PC-3 (cell line): ENCODE results near the gene ARV1. TPM values are rescaled to one million over a fixed set of nuclear protein-coding genes. Genes with fewer than 3 reads are reported as not detected.
A peak's percentile ranks its signal among the peaks of the same experiment; 100 is the strongest.

Experiments
- ATAC-seq: fragments of 200-7000 bp; cut with Tn5 transposase; 2 replicates; pipeline ENCODE4 v1.9.1; 2020; ENCODE audit warnings: mild to moderate bottlenecking, moderate library complexity
- Bru-seq: library from RNA; stranded (reverse); fragments of 400-500 nt; gene quantifications from one replicate; lab custom pipeline; 2021; lab: Mats Ljungman, UMichigan
- BruChase-seq, 2 experiments: library from RNA; stranded (reverse); fragments of 400-500 nt; gene quantifications; one replicate each; lab custom pipeline; 2021; lab: Mats Ljungman, UMichigan
- BruUV-seq: library from RNA; stranded (reverse); fragments of 400-500 nt; replicated peaks from 2 replicates; lab custom pipeline; 2021; lab: Mats Ljungman, UMichigan
- CTCF ChIA-PET: fragments of 300-600 bp; sonication (Branson Sonifier 250); formaldehyde crosslinking; loops from one replicate; lab custom pipeline; 2022; ENCODE audit warnings: antibody characterized with exemption; lab: Charles Lee
- POLR2A ChIA-PET: fragments of 300-600 bp; sonication (Branson Sonifier 250); formaldehyde crosslinking; loops from one replicate; lab custom pipeline; 2022; ENCODE audit warnings: antibody characterized with exemption; ENCODE audit not compliant: unreplicated experiment; lab: Charles Lee
- DNase-seq: peaks from one replicate; pipeline ENCODE4 v3.0.0-alpha.2; 2015
- H2AFZ ChIP-seq: fragments of 300-600 bp; sonication (generic); 2 replicates; pipeline ENCODE4 v1.6.0; 2016; ENCODE audit warnings: antibody characterized with exemption, low read length
- H3F3A ChIP-seq: fragments of 300-600 bp; sonication (generic); one replicate; pipeline ENCODE4 v1.6.0; 2017; ENCODE audit warnings: antibody characterized with exemption, low read length, control low read depth, mild to moderate bottlenecking; ENCODE audit not compliant: unreplicated experiment
- H3K27ac ChIP-seq: fragments of 300-600 bp; sonication (generic); 2 replicates; pipeline ENCODE4 v1.5.1; 2016; ENCODE audit warnings: mild to moderate bottlenecking, low read length
- H3K27me3 ChIP-seq: fragments of 300-600 bp; sonication (generic); 2 replicates; pipeline ENCODE4 v1.6.1; 2016; ENCODE audit warnings: low read length, mixed read lengths
- H3K36me3 ChIP-seq: fragments of 300-600 bp; sonication (generic); 2 replicates; pipeline ENCODE4 v1.6.1; 2016; ENCODE audit warnings: low read depth, mixed run types, low read length, mixed read lengths
- H3K4me1 ChIP-seq: fragments of 300-600 bp; sonication (generic); 2 replicates; pipeline ENCODE4 v1.5.1; 2016; ENCODE audit warnings: low read length; ENCODE audit not compliant: insufficient read depth
- H3K4me2 ChIP-seq: fragments of 300-600 bp; sonication (generic); 2 replicates; pipeline ENCODE4 v1.6.0; 2016; ENCODE audit warnings: low read length
- H3K4me3 ChIP-seq: fragments of 300-600 bp; sonication (generic); 2 replicates; pipeline ENCODE4 v1.5.1; 2016; ENCODE audit warnings: mild to moderate bottlenecking, low read length, mixed read lengths
- H3K79me2 ChIP-seq: fragments of 300-600 bp; sonication (generic); 2 replicates; pipeline ENCODE4 v1.6.1; 2017; ENCODE audit warnings: low read length, mixed read lengths
- H3K9ac ChIP-seq: fragments of 300-600 bp; sonication (generic); 2 replicates; pipeline ENCODE4 v1.6.0; 2016; ENCODE audit warnings: mild to moderate bottlenecking, low read length
- H3K9me2 ChIP-seq: fragments of 300-600 bp; sonication (generic); replicated peaks from 2 replicates; pipeline ENCODE4 v1.6.1; 2016; ENCODE audit warnings: mixed run types, low read length, mixed read lengths
- H3K9me3 ChIP-seq: fragments of 300-600 bp; sonication (generic); 2 replicates; pipeline ENCODE4 v1.6.1; 2016; ENCODE audit warnings: low read length, mixed read lengths
- H4K20me1 ChIP-seq: fragments of 300-600 bp; sonication (generic); 2 replicates; pipeline ENCODE4 v1.6.1; 2016; ENCODE audit warnings: low read length, mixed read lengths
- EZH2 ChIP-seq: fragments of 300-600 bp; sonication (generic); IDR thresholded peaks from one replicate; pipeline ENCODE4 v1.6.1; 2017; ENCODE audit warnings: antibody characterized with exemption, mild to moderate bottlenecking, low read length; ENCODE audit not compliant: unreplicated experiment
- EZH2phosphoT487 ChIP-seq: fragments of 300-600 bp; sonication (generic); IDR thresholded peaks from 2 replicates; pipeline ENCODE4 v1.6.1; 2018; ENCODE audit warnings: mild to moderate bottlenecking, antibody characterized with exemption, low read length, borderline replicate concordance
- intact Hi-C: fragments of 100-400 bp; cut with micrococcal nuclease; formaldehyde crosslinking; loops from 2 replicates; pipeline ENCODE4 v1.9.0; 2023
- long read RNA-seq: library from polyadenylated mRNA; unstranded; transcript quantifications from one replicate; pipeline ENCODE4 v2.0.0, GENCODE V29; 2021; ENCODE audit not compliant: unreplicated experiment
- total RNA-seq: library from RNA; depleted of rRNA; stranded (reverse); fragments of >200 nt; gene quantifications from 2 replicates; pipeline ENCODE4 v1.2.3, GENCODE V29; 2014; rRNA removed
- TF ChIP-seq, protein P1 (sequence below): fragments of 300-600 bp; sonication (generic); conservative IDR thresholded peaks from 2 replicates; pipeline ENCODE4 v1.5.1; 2017; ENCODE audit warnings: antibody characterized with exemption, low read depth, mild to moderate bottlenecking, low read length

ARV1 gene
- total RNA-seq (29.4 and 30.6 TPM in 2 replicates), Bru-seq, nascent RNA (percentile 74 among the genes with signal in this experiment), BruChase-seq, experiment 1, labeled RNA remaining after a 6-hour chase (percentile 72 among the genes with signal in this experiment), BruChase-seq, experiment 2, labeled RNA remaining after a 2-hour chase (percentile 70 among the genes with signal in this experiment)
- long read RNA-seq, transcript ARV1-201 (6 exons, 1,335 nt), result major isoform, 22 of 38 reads
- long read RNA-seq, partial matches to known transcripts, result 1 of 38 reads
- long read RNA-seq, other reads (novel, unspliced or antisense), result 14 of 38 reads

GRCh38 chr1:230978491-230979388 lies at the start of gene ARV1, which contains the start of gene TTC13:
TSS of gene ARV1 (plus strand) at chr1:230979094. CDS start at chr1:230979106, 12 bp downstream.
TSS of gene TTC13 (minus strand) at chr1:230978861. CDS start at chr1:230978830, 31 bp downstream.
- H3K36me3 ChIP-seq, result peaks cover 22% of the 10 kb centered on the region
- H3K4me2 ChIP-seq, result peak within 1 kb of the TSS; percentile 95
- peak within 1 kb of the TSS; percentile 88 for H3K9ac ChIP-seq
- no TSS peak for BruUV-seq
- no peaks in the 10 kb centered on the region for H3K9me2 ChIP-seq
- no peaks in the 10 kb centered on the region; the same call in 1 of the 2 replicates for H4K20me1 ChIP-seq
- ChIA-PET CTCF (interaction anchor here (1.2 kb wide), 1 partner anchor 181 kb away, joined by 3 read pairs; no protein-coding TSS in a partner anchor), POLR2A (interaction anchor here (0.5 to 0.6 kb wide), 2 partner anchors 32 to 85 kb away, joined by 3 to 5 read pairs; no protein-coding TSS in a partner anchor)
- intact Hi-C loops, result loop anchor here (1.0 to 10.0 kb wide), 5 partner anchors 112 to 356 kb away; partner anchors contain the start of genes COG2, EXOC8 and SPRTN
- H3K4me3 ChIP-seq, result peak within 1 kb of the TSS; percentile 91
- no peaks in the 10 kb centered on the region for H3K27me3 ChIP-seq
- no peak within 1 kb of the TSS for H3K27ac ChIP-seq
- no peak for TF ChIP-seq EZH2
- TF ChIP-seq, protein P1, sequence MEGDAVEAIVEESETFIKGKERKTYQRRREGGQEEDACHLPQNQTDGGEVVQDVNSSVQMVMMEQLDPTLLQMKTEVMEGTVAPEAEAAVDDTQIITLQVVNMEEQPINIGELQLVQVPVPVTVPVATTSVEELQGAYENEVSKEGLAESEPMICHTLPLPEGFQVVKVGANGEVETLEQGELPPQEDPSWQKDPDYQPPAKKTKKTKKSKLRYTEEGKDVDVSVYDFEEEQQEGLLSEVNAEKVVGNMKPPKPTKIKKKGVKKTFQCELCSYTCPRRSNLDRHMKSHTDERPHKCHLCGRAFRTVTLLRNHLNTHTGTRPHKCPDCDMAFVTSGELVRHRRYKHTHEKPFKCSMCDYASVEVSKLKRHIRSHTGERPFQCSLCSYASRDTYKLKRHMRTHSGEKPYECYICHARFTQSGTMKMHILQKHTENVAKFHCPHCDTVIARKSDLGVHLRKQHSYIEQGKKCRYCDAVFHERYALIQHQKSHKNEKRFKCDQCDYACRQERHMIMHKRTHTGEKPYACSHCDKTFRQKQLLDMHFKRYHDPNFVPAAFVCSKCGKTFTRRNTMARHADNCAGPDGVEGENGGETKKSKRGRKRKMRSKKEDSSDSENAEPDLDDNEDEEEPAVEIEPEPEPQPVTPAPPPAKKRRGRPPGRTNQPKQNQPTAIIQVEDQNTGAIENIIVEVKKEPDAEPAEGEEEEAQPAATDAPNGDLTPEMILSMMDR, result peak; percentile 60
- no peak for TF ChIP-seq EZH2phosphoT487
- peak within 1 kb of the TSS; percentile 84 for H2AFZ ChIP-seq
- ATAC-seq, result peak; percentile 99
- peak; percentile 99 for DNase-seq
- no peaks in the 10 kb centered on the region for H3K9me3 ChIP-seq
- no peaks in the 10 kb centered on the region for H3F3A ChIP-seq
- H3K79me2 ChIP-seq, result peaks cover 78% of the 10 kb centered on the region
- peaks cover 17% of the 10 kb centered on the region for H3K4me1 ChIP-seq

GRCh38 chr1:230930986-230931385 lies 47.9 kb upstream of the ARV1 start:
- H3K9me2 ChIP-seq, result no peaks in the 10 kb centered on the region
- ATAC-seq (no peak), DNase-seq (peak; percentile 6)
- no peak overlapping the region for H2AFZ ChIP-seq
- H3K4me1 ChIP-seq, result no peaks in the 10 kb centered on the region
- peaks cover 27% of the 10 kb centered on the region for H3K36me3 ChIP-seq
- 0 out of 2 replicates have a peak, but pooled peaks cover 6% of the 10 kb centered on the region for H3K9me3 ChIP-seq
- ChIA-PET POLR2A (no interaction called here), CTCF (no interaction called here)
- intact Hi-C loops, result no loop called here
- no peak overlapping the region for H3K4me3 ChIP-seq
- H3F3A ChIP-seq, result no peaks in the 10 kb centered on the region
- no TSS peak for BruUV-seq
- H3K4me2 ChIP-seq, result no peak overlapping the region
- no peaks in the 10 kb centered on the region for H4K20me1 ChIP-seq
- H3K9ac ChIP-seq, result no peak overlapping the region
- no peak overlapping the region for H3K27ac ChIP-seq
- no peaks in the 10 kb centered on the region for H3K27me3 ChIP-seq
- no peaks in the 10 kb centered on the region for H3K79me2 ChIP-seq
- TF ChIP-seq EZH2 (no peak), EZH2phosphoT487 (no peak)
- TF ChIP-seq, protein P1, result no peak
